Measurements from ENCODE around the gene HGFAC.

HGFAC gene

DNA sequence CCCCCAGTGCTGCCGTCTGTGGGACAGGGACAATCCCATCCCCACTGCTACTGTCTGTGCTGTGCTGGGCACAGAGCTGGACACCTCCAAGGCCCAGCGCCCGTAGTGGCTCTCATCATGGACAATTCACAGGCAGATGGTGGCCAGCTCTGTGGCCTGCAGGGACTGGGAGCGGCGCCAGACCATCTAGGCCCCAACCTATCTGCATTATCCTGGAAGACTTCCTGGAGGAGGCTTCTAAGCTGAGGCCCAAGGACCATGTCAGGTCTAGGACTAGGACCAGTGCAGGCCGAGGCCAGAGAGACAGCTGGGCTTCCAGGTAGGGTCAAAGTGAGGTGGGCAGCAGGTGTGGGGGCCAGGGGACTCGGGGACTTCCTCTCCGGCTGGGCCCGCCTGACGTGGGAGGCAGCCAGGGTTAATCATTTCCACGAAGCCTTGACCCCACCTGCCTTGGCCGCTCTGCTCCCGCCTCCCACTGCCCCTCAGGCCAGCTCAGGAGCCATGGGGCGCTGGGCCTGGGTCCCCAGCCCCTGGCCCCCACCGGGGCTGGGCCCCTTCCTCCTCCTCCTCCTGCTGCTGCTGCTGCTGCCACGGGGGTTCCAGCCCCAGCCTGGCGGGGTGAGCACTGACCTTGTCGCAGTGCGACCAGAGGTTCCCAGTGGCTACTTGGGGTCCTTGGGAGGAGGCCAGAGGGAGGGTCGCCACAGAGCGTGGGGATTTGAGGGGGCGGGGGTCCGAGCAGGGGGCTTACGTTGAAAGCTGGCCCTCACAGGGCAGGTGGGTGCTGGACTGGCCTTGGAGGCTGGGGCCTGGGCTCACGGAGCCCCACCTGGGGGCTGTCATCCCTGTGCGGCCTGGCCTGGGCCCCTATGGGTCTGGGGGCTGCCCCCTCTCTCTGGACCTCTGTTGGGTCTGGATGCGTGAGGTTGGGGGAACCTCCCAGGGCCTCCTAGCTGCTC is at the start of gene HGFAC:
HGFAC (plus strand) TSS at position 468 of the 959 bp plus-strand sequence; CDS start at position 502, 34 bp downstream.
- in situ Hi-C loops (cut with MboI; ENCODE audit: low sequenced_read_pairs, unreplicated experiment), result no loop called here
- TF ChIP-seq, protein P1, sequence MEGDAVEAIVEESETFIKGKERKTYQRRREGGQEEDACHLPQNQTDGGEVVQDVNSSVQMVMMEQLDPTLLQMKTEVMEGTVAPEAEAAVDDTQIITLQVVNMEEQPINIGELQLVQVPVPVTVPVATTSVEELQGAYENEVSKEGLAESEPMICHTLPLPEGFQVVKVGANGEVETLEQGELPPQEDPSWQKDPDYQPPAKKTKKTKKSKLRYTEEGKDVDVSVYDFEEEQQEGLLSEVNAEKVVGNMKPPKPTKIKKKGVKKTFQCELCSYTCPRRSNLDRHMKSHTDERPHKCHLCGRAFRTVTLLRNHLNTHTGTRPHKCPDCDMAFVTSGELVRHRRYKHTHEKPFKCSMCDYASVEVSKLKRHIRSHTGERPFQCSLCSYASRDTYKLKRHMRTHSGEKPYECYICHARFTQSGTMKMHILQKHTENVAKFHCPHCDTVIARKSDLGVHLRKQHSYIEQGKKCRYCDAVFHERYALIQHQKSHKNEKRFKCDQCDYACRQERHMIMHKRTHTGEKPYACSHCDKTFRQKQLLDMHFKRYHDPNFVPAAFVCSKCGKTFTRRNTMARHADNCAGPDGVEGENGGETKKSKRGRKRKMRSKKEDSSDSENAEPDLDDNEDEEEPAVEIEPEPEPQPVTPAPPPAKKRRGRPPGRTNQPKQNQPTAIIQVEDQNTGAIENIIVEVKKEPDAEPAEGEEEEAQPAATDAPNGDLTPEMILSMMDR (IDR thresholded peaks at IDR 0.05; ENCODE audit: borderline replicate concordance, control extremely low read depth, extremely low read depth, insufficient read depth, missing control alignments), result no peak
- no peak for DNase-seq (ENCODE audit: low spot score)

DNA sequence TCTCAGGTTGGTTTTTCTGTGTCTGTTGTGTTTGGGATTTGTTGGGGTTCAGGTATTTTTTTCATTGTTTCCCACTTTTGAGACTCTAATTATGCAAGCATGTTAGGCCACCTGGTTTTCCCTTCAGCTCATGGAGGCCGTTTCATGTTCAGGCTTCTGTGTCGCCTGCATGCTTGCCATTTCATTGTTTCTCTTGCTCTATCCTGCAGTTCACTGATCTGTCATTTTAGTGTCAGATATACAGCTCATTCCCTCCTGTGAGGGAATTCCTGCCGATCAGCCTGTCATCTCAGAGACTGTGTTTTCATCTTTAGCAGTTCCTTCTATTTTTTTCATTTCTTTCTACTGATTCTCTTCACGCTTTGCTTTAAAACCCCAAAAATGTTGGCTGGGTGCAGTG is 49.4 kb upstream of the HGFAC start:
- TF ChIP-seq, protein P1 (IDR thresholded peaks at IDR 0.05; ENCODE audit: borderline replicate concordance, control extremely low read depth, extremely low read depth, insufficient read depth, missing control alignments), result no peak
- DNase-seq (ENCODE audit: low spot score), result no peak
- in situ Hi-C loops (cut with MboI; ENCODE audit: low sequenced_read_pairs, unreplicated experiment), result no loop called here

DNA sequence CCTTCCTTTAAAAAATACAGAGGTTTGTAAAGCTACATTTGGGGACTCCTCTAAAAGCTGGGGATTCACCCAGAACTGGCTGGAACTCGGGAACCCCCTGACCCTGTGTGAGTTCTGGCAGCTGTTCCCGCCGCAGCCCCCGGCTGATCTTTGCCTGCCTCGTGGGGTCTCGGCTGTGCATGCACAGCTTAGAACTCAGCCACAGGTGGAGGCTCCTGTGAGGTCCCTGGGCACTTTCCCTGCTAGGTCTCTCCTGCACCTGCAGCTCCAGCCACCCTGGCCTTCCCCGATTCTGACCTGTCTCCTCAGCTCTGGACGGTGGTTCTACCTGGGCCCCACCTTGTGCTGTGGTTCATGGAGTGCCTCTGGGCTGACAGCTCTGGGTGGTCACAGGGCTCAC is 48.6 kb upstream of the HGFAC start:
- peak; percentile 18 for DNase-seq (ENCODE audit: low spot score)
- in situ Hi-C loops (cut with MboI; ENCODE audit: low sequenced_read_pairs, unreplicated experiment), result no loop called here
- TF ChIP-seq, protein P1 (IDR thresholded peaks at IDR 0.05; ENCODE audit: borderline replicate concordance, control extremely low read depth, extremely low read depth, insufficient read depth, missing control alignments), result no peak

DNA sequence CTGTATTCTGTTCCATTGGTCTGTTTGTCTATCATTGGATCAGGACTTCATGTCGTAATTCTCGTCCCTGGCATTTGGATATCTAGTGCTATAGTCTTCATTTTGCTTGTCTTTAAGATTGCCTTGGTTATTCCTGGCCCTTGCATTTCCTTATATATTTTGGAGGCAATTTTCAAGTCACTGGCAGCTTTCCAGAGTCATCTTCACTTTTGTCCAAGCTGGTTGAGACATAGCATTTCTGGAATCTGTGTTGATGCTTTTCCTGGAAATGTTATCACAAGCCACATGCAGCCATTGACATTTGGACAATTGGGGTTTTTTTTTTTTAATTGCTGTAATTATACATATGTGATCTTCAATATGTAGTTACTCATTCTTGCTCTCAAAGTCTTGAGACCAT is 45.2 kb upstream of the HGFAC start:
- DNase-seq (ENCODE audit: low spot score), result no peak
- TF ChIP-seq, protein P1 (IDR thresholded peaks at IDR 0.05; ENCODE audit: borderline replicate concordance, control extremely low read depth, extremely low read depth, insufficient read depth, missing control alignments), result no peak
- in situ Hi-C loops (cut with MboI; ENCODE audit: low sequenced_read_pairs, unreplicated experiment), result no loop called here

DNA sequence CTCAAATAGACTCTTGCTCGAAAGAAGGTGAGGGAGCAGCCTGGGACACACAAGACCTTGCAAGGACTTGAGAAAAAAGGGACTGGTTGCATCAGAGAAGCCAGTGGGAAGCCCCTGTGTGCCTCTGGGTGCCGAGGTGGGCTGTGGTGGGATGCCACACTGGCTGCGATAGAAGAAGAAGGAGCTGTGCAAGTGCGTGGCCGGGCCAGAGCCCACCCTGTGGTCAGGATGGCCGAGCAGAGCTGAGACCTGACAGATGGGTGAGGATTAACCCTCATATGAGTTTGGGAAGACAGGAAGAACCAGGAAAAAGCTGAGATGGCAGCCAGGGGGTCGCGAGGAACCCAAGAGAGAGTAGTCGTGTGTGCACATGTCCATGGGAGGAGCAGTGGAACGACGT is 44.6 kb upstream of the HGFAC start:
- TF ChIP-seq, protein P1 (IDR thresholded peaks at IDR 0.05; ENCODE audit: borderline replicate concordance, control extremely low read depth, extremely low read depth, insufficient read depth, missing control alignments), result no peak
- in situ Hi-C loops (cut with MboI; ENCODE audit: low sequenced_read_pairs, unreplicated experiment), result no loop called here

DNA sequence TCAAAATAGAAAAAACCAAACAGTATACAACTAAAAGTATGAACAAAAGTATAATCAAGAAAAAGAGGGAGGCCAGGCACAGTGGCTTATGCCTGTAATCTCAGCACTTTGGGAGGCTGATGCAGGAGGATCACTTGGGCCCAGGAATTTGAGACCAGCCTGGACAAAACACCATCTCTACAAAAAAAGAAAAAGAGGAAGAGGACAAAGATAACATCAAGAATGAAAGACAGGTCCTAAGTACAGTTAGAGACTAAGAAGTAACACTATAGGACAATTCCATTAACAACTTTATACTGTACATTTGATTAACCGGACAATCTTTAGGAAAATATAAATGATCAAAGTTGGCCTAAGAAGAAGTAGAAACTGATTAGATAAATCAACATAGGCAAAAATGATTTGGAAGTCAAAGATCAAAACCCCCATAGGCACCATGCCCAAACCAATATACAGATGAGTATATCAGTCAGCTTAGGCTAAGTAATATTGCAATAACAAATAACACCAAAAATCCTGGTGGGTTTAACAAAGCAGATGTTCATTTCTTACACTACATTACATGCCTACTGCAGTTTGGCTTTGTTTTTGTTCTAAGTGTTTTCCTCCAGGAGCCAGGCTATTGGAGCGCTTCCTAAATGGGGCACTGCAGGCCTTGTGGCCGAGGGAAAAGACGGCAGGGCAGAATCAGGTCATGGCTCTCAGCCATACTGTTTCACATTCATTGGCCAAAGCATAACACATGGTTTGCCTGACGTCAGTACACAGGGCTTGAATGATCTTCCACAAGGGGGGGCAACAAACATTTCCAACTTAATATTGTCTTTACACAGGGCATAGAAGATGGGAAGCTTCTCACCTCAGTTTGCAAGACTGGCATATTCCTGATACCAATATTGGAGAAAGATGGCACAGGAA is 42.2 kb upstream of the HGFAC start:
- TF ChIP-seq, protein P1 (IDR thresholded peaks at IDR 0.05; ENCODE audit: borderline replicate concordance, control extremely low read depth, extremely low read depth, insufficient read depth, missing control alignments), result no peak
- DNase-seq (ENCODE audit: low spot score), result no peak
- in situ Hi-C loops (cut with MboI; ENCODE audit: low sequenced_read_pairs, unreplicated experiment), result no loop called here

More for the DNA sequence above, 44.6 kb upstream of the HGFAC start:
- DNase-seq (ENCODE audit: low spot score), result no peak
